HG02840 (cell line): ENCODE results near the gene PLXNA4.

ENCODE experiments used
- ATAC-seq: cut with Tn5 transposase; IDR thresholded peaks from one replicate; pipeline ENCODE4 v1.9.1; 2021; ENCODE audit warnings: mild to moderate bottlenecking, moderate library complexity, moderate number of reproducible peaks; ENCODE audit not compliant: unreplicated experiment, low FRiP score

PLXNA4 gene

DNA sequence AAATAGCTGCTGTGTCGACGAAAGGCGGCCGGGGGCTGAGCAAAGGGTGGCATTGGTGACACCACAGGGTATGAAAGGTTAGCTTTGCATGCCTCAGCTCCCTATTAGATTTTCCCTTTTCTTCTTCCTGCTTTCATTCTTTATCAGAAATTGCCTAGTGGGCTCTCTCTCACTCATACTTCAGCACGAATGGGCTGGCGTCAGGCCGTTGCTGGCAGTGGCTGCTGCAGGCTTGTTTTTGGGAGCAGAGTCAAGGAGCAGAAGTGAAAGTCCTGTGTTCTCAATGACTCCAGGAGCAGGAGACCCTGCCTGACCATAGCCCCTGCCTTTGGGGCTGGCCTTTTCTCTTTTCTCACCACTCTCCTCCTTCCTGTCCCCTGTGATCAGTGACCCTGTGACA is 318.0 kb downstream of the PLXNA4 start:
- ATAC-seq = no peak

GRCh38 chr7:132257253-132257652 is 319.0 kb downstream of the PLXNA4 start:
- no peak for ATAC-seq

- no peak for ATAC-seq
Measured at GRCh38 chr7:132256721-132257212, 319.5 kb downstream of the PLXNA4 start.

DNA sequence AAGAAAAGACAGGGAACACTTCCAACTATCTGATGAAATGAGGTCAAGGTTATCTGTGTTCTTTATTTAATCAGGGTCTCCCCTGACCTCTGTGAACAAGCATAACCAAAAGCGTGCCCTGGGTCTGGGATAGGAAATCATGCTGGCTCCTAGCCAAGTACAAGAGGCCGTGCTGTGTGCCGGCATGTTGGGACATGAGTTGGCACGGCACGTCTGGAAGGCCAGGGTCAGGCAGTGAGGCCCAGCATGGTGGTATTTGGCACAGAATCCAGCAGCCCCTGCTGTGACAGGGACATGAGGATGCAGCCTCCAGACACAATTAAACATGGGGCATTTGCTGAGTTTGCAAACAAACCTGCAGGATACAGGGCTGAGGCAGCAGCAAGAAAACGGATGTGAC is 320.4 kb downstream of the PLXNA4 start:
- no peak for ATAC-seq

GRCh38 chr7:132255115-132255797 is 321.0 kb downstream of the PLXNA4 start:
- ATAC-seq = no peak

GRCh38 chr7:132254455-132254854 is 321.8 kb downstream of the PLXNA4 start:
- ATAC-seq = no peak

DNA sequence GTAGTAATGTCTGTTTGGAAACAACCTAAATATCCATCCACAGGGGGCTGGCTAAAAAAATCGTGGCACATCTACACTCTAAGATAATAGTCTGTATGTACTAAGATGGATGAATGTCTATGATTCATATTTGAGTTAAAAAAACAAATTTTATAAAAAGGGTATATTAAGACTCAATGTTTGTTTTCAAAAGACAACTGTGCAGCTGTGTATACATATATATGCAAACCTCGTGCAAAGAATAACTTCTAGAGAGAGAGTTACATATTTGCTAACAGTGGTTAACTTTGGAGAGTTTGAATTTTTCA is 323.5 kb downstream of the PLXNA4 start:
- no peak for ATAC-seq

- no peak for ATAC-seq
Measured at GRCh38 chr7:132251327-132251659, 325.0 kb downstream of the PLXNA4 start.

GRCh38 chr7:132250480-132251326 is 325.6 kb downstream of the PLXNA4 start:
- no peak for ATAC-seq

- ATAC-seq = no peak
Measured at GRCh38 chr7:132249256-132249971, 326.9 kb downstream of the PLXNA4 start.

DNA sequence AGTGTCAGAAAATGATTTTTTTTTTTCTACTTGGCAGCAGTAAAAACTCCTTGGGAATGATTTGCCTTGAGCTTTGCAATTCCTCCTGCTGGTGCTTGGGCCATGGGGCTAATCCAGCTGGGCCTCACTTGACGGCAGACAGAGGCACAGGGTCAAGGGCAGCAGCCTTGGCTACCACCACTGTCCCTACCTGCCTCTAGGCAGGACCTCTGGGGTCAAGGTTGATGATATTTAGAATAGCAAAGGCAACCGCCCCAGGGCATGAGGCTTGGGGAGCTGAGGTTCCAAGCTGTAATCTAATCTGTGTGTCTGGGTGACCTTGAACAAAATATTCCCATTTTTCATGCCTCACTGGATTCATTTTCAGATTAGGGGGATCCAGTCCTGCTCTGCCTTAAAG is 327.4 kb downstream of the PLXNA4 start:
- no peak for ATAC-seq

DNA sequence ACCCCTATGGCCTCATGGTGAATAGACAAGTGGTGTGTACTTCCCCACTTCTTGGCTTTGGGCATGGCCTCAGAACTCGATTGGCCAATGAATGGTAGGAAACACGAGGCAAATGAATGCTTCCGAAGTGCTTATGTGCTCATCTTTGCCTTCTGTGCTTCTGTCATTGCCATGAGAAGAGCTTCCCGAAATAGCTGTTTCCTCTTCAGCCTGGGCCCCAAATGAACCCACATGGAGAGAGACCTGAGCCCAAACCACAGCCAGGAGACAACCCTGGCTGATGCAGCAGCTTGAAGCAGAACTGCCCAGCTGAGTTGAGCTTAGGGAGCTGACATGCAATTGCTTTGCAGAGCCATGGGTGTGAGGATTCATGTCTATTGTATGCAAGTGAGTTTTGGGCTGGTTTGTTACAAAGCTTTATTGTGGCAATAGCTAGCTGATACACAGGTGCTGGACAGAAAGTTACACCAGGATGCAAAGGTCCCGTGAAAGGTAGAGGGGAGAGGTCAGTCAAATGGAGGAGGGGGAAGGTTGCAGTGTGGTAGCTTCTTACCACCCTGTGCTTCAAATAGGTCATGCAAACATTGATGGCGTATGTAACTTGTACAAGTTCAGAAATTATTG is 328.2 kb downstream of the PLXNA4 start:
- no peak for ATAC-seq

GRCh38 chr7:132246591-132246990 is 329.7 kb downstream of the PLXNA4 start:
- no peak for ATAC-seq

GRCh38 chr7:132245539-132245938 is 330.7 kb downstream of the PLXNA4 start:
- no peak for ATAC-seq

DNA sequence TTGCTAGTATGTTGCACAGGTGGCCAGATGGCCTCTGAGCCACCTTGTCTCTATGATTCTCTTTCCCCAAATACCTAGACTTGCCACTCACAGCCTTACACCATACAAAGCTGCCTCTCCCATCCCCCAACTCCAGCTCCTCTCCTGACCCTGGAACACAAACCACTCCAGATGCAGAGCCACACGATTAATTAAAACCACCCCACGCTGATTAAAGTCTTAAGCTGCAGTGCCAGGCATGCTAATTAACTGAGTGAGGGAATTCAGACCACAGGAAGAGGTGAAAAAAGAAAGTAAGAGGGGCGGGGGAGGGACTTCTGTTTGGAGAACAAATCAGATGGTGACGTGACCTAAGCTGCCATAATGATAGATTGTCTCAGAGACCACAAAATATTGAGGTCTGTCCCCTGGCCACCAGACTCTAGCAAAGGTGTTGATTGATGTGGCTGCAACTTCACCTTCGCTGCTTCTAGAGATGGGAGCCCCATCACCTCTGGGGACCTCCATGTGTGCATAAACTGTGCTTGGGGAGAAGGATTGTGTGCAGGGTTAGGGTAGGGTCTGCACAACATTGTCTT is 331.3 kb downstream of the PLXNA4 start:
- ATAC-seq = no peak

GRCh38 chr7:132243463-132243862 is 332.8 kb downstream of the PLXNA4 start:
- no peak for ATAC-seq

- ATAC-seq = no peak
Measured at GRCh38 chr7:132243051-132243450, 333.2 kb downstream of the PLXNA4 start.

GRCh38 chr7:132242192-132242812 is 334.0 kb downstream of the PLXNA4 start:
- ATAC-seq = no peak

DNA sequence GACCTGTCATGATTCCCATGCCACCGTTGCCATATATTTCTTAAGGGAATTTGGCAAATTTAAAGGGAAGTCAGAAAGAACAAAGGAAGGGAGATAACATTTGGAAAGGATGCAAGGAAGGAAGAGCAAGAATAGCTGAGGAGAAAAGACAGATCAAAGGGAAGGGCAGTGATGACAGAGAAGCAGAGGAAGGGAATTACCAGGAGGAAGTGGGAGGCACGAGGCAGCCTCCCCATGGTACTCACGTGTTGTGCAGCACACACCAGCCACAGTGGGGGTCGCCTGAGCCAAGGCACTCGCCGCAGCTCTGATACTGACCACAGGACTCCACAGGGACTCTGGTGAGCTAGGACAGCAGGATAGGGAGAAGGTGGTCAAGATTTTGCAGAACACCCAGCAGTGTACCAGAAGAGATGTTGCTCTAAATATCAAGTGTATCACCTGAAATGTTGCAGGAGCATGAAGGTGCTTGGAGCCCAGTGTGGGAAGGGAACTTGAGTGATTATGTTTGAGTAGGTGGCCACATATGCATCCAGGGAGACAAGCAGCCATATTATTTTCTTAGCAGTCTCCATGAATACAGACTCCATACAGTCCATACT is 335.3 kb downstream of the PLXNA4 start:
- ATAC-seq = no peak

DNA sequence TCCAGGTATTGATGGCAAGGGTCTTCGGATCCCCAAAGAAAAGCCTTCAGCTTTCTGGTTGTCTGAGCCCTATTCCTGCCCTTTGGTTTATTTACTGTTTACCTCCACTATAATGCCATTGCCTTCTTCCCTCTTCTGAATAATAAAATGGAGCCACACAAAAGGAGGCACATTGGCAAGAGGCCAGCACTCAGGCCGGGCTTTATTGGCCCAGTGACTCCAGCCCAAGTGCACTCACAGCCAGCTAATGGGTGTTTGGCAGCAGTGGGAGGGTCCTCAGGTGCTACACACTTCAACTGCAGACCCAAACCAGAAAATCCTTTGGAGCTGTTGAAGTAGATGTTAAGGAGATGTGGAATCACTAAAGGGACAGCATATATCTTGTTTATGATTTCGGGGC is 336.0 kb downstream of the PLXNA4 start:
- ATAC-seq = no peak
